ENCODE data around the gene KRT86.

DNA sequence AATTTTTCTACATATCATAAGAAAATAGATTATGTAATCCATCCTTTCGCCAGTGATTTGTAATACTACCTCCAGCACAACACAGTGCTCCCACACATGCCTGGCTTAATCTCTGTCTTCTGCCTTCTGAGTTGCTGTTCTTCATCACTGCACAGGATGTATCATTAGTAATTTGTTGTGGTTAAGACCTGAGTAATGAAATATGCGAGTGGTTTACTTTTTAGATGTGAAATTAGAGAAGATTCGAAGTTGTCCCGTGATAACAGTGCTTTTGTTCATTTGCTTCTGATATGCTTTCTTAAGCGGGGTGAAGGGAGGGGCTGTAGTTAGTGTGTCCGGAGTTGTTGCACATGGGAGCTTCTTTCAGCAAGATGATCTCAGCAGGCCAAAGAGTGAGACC, 74.8 kb downstream of the KRT86 start:
- no peak for TF ChIP-seq HNRNPL (IDR thresholded peaks at IDR 0.05; ENCODE audit: low read depth, low read length)
- no peak for TF ChIP-seq POLR3A (IDR thresholded peaks at IDR 0.05; ENCODE audit: borderline replicate concordance, extremely low read depth, insufficient read depth, insufficient read length)
- no peak for TF ChIP-seq RBM25 (IDR thresholded peaks at IDR 0.05; ENCODE audit: low read depth, low read length, severe bottlenecking)
- TF ChIP-seq NR2F6 (CRISPR knock-in tag; IDR thresholded peaks at IDR 0.05) = no peak
- TF ChIP-seq, protein P1, sequence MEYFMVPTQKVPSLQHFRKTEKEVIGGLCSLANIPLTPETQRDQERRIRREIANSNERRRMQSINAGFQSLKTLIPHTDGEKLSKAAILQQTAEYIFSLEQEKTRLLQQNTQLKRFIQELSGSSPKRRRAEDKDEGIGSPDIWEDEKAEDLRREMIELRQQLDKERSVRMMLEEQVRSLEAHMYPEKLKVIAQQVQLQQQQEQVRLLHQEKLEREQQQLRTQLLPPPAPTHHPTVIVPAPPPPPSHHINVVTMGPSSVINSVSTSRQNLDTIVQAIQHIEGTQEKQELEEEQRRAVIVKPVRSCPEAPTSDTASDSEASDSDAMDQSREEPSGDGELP (CRISPR knock-in tag; IDR thresholded peaks at IDR 0.05; ENCODE audit: borderline replicate concordance) = no peak
